C4-2B (cell line): Measurements from ENCODE around the gene DAZAP1.

Experiments
- H3K27ac ChIP-seq: fragments of 450-650 bp; 2 replicates; pipeline ENCODE4 v1.5.1; 2017
- ZFX ChIP-seq: fragments of 450-650 bp; IDR thresholded peaks from 2 replicates; pipeline ENCODE4 v1.6.1; 2017
- TF ChIP-seq, protein P1 (sequence below): fragments of 450-650 bp; conservative IDR thresholded peaks from 2 replicates; pipeline ENCODE4 v1.5.1; 2017; ENCODE audit warnings: mild to moderate bottlenecking

DAZAP1 gene

GRCh38 chr19:1384478-1385110 is 22.8 kb upstream of the DAZAP1 start:
- H3K27ac ChIP-seq: peak overlapping the region; percentile 95
- no peak for TF ChIP-seq ZFX
- TF ChIP-seq, protein P1, sequence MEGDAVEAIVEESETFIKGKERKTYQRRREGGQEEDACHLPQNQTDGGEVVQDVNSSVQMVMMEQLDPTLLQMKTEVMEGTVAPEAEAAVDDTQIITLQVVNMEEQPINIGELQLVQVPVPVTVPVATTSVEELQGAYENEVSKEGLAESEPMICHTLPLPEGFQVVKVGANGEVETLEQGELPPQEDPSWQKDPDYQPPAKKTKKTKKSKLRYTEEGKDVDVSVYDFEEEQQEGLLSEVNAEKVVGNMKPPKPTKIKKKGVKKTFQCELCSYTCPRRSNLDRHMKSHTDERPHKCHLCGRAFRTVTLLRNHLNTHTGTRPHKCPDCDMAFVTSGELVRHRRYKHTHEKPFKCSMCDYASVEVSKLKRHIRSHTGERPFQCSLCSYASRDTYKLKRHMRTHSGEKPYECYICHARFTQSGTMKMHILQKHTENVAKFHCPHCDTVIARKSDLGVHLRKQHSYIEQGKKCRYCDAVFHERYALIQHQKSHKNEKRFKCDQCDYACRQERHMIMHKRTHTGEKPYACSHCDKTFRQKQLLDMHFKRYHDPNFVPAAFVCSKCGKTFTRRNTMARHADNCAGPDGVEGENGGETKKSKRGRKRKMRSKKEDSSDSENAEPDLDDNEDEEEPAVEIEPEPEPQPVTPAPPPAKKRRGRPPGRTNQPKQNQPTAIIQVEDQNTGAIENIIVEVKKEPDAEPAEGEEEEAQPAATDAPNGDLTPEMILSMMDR: no peak

- H3K27ac ChIP-seq: no peak overlapping the region
- no peak for TF ChIP-seq ZFX
- TF ChIP-seq, protein P1: no peak
These were observed 21.6 kb upstream of the DAZAP1 start for GRCh38 chr19:1385816-1386215.

DNA sequence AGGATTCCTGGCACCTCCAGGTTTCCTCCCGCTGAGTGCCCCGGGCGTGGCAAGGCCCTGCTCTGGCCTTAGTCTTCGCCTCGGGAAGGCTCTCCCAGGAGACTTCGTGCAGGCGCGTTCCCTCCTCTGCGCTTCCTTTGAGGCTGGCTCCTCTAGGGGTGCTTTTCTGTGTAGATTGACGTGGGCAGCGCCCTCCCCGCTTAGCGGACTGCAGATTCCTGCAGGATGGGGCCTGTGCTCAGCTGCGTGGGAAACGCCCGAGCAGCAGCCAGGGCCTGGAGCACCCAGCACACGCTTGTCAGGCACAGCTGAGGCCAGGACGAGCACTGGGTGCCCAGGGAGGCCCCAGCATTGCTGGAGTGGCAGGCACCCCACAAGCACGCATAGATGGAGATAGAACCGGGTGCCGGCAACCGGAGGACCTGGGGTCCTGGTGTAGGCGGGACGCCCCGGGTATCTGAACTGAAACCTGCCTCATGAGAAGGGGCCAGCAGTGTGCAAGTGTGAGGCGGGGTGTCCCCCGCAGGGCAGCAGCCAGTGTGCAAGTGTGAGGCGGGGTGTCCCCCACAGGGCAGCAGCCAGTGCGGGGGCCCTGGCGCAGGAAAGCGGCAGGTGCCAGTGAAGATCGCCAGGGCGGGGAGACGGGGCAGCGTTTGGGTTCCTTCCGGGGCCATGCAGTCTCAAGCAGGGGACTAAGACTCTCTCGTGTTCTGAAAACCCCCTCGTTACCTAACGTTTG is 20.3 kb upstream of the DAZAP1 start:
- TF ChIP-seq ZFX: no peak
- TF ChIP-seq, protein P1: no peak
- no peak overlapping the region for H3K27ac ChIP-seq

DNA sequence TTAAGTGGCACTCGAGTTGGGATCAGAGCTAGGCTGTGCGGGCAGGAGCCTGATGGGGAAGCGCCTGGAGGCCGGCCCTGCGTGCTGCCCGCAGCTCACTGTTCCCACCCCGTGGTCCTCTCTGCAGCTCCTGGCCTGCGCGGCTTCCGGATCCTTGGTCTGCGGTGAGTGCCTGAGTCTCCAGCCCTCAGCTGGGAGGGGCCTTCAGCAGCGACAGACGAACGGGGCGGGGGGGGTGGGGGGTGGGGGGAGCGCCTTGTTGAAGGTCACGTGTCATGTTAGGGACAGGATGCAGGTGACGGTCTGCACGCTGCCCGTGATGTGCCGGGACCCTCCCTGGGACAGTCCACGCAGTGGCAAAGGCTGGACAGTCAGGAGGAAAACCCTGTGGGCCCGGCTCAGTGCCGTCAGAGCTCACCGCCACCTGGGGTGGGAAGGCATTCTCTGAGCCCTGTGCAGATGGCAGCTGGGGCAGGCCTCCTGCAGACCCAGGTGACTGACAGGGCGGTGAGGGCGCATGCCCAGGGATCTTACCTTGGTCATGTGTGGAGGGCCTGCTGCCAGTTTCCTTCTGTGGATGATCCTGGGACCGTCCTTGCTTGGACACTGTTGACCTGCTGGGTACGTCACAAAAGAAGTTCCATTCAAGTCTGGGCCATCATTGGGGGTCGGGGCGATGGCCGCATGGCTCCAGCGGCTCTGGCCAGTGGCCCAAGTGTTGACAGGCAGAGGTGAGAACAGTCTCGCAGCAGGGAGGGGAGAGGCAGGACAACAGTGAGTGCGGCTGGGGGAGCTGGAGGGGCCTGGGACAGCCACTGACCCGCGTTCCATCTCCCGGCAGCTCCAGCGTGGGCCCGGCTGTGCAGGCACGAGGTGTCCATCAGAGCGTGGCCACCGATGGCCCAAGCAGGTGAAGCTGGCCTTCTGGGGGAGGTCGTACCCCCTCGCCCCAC is 19.4 kb upstream of the DAZAP1 start:
- TF ChIP-seq, protein P1: no peak
- TF ChIP-seq ZFX: no peak
- H3K27ac ChIP-seq: no peak overlapping the region

DNA sequence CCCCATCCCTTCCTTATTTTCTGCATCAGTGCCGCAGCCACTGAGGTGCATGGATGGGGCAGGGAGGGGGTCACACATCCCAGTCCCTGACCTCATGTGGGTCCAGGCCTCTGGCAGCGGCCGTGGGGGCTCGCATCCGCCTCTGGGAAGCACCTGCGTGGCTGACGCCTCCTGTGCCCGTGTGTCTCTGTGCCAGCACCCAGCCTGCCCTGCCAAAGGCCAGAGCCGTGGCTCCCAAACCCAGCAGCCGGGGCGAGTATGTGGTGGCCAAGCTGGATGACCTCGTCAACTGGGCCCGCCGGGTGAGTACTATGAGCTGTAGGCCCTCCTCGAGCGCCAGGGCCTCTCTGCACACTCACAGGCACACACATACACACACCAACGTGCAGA is 18.8 kb upstream of the DAZAP1 start:
- TF ChIP-seq, protein P1: no peak
- no peak overlapping the region for H3K27ac ChIP-seq

GRCh38 chr19:1389033-1389940 is 18.1 kb upstream of the DAZAP1 start:
- no peak for TF ChIP-seq ZFX
- TF ChIP-seq, protein P1: no peak
- H3K27ac ChIP-seq: no peak overlapping the region
